Suppressor macrophage treated with lipopolysaccharide for 1 hour (primary cell): Measurements from ENCODE around the gene SLAMF8.

ENCODE experiments used
- DNase-seq, 3 donors: peaks; one replicate each; pipeline ENCODE4 v3.0.0-alpha.2; 2020 to 2022

Gene SLAMF8

DNA sequence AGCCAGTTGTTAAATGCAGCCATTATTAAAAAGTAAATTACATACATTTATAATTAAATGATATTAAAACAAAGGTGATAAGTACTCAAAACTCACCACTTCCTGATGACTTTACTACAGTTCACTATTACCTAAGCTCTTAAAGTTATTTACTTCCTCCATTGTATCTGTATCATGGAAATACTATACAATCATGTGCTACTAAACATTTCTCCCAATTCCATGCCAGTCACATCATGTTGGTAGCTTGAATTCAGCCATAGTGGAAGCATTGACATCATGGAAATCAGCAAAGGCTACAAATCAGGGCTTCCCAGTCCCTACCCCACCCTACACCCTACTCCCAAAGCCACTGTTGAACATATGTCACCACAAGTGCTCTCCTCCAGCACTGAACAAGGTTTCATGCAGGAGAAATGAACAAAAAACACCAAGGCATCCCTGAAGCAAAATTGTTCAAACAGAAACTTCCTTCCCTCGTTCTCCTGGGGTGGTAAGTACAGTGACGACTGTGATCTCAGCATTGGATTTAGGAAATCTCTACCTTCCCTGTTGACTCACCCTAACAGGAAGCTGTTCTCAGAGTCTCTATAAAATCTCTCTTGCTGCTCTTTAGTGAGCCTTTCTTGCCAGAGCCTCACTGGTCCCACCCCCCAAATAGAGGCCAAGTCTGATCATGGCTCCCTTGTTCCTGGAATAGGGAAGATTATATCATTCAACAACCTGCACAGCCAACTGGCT is 23.1 kb downstream of the SLAMF8 start:
- peak; percentile 72 to 89 (median 86) for DNase-seq

DNA sequence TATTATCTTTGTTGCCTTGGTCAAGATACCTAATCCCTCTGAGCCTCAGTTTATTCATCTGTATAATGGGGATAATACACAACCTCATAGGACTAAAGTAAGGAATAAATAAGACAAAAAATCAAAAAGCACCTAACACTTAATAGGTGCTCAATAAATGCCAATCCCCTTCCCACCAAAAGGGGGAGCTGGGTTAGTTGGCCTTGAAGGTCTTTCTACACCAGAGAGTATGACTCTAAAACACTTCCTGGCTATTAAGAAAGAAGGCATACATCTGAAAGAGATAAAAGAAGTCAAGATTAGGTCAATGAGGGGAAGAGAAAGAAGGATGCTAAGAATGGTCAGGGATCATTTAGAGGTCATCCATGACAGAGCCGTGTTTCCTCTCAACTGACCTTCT is 24.7 kb downstream of the SLAMF8 start:
- DNase-seq, result peak in 2 of 3 donors; percentile 26 to 44

DNA sequence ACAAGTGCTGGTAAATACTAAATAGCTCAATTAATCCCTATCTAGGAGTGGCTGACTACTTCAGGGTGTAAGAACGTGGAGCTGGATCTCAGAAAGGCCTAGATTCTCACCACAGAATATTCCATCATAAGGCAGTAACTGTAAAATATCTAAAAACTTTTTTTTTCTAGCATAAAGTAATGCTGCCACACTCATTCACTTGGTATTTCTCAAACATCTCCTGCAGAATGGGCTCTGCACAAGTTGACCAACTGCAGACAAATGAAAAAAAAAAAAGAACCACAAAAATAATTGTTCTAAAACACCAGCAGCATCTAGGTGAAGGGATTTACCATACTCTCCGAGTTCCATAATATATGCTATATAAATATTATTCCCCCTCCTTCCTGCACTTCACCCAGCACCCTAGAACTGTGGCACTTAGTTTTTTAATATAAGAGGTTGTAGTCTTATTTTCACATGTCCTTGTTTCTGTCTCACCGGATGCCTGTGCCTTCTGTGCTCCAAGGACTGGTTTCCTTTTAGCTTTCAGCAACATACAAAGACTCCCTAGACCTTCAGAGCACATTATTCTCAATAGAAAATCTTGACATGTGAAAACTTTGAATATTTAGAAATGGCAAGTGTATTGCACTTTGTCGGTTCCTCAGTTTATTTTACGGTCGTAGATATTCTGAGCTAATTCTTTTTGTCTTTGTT is 26.9 kb downstream of the SLAMF8 start:
- no peak for DNase-seq

DNA sequence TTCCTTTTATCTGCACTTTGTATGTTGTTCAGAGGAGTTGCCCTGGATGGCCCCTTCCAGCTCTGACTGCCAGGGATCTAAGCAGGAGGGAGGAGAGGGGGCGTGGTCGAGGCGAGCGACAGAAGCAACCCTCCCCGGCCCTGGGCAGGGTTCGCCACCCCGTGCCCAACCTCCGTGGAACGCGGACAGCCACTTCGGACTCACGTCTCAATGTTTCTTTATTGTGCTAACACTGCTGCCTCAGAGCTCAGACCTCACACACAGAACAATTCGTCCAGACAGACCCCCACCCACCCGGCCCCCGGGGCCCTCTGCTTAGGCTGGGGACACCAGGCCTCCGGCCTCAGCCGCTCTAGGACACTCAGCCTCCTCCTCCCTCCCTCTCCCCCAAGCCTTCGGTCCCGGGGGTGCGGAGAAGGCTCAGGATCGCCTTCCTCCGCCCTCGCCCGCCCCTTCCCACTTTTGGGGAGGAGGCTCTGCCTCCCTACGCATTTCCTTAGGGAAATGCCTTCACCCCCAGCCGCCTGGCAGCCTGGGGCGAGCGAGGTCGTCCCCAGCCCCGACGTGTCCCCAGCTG is 27.5 kb downstream of the SLAMF8 start:
- DNase-seq, result peak in 2 of 3 donors; percentile 36 to 69

DNA sequence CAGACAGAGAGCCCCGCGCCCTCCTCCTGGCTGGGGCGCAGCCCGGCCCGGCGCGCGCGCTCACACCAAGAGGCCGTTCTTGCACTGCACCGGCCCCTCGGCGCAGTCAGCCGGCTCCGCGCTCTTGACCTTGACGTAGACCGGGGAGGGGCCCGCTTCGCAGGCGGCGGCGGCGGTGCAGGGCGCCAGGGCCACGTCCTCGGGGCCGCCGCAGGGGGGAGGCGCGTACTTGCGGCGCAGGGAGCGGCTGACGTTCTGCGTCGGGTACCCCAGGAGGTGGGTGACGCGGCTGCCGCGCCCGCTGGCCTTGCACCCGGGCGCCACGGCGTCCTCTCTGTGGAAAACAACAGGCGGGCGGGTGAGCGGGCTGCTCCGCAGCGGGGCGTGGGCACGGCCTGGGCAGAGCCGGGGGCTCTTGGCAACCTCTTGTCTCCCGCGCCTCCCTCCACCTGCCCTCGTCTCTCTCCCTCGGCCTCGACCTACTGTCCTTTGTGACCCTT is 28.1 kb downstream of the SLAMF8 start:
- peak; percentile 66 to 87 (median 69) for DNase-seq

DNA sequence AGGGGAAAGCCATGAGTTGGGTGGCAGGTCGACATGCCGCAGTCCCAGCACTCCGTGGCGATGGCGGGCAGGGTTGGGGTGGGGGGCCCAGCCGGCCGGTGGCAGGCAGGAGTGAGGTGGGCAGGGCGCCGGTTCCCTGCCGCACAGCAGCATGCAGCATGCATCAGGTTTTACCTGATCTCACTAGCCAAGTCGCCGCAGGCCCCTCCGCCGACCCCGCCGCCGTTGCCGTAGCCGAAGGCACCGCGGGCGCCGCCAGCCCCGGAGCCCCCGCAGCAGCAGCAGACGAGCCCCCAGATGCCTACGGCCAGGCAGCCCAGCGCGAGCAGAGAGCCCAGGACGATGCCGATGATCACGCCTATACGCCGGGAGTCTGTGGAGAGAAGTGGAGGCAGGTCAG is 29.0 kb downstream of the SLAMF8 start:
- no peak for DNase-seq

DNA sequence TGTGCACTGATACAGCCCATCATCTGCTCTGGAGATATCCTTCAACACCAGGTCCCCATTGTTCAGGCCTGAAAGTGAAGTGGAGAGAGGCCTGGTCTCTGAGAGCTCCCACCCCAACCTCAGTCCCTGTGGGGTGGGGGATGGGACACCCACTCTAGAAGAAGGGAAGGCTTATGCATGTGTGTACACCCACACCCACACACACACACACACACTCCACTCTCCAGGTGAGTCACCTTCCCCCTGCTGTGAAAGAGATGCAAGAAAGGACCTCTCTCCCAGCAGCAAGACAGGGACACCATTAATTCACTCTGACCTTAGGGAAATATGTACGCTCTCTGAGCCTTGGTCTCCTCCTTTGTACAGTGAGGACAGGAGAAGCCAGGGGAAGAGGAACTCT is 29.9 kb downstream of the SLAMF8 start:
- no peak for DNase-seq

DNA sequence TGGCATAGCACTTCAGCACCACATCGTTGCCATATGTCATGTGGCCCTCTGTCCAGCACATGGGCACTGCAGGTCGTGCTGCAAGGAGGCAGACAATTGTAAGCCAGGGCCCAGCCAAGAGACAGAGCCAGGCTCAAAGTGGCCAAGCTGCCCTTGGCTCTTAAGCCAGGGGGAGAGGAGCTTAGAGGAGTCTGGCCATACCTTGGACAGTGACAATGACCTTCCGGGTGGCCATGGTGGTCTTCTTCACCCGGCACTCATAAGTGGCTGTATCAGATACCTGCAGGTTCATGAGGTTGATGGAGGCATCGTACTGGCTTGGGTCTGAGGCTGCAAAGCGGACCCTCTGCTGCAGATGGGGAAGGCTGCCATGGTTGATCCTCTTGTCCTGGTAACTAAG is 31.2 kb downstream of the SLAMF8 start:
- no peak for DNase-seq

DNA sequence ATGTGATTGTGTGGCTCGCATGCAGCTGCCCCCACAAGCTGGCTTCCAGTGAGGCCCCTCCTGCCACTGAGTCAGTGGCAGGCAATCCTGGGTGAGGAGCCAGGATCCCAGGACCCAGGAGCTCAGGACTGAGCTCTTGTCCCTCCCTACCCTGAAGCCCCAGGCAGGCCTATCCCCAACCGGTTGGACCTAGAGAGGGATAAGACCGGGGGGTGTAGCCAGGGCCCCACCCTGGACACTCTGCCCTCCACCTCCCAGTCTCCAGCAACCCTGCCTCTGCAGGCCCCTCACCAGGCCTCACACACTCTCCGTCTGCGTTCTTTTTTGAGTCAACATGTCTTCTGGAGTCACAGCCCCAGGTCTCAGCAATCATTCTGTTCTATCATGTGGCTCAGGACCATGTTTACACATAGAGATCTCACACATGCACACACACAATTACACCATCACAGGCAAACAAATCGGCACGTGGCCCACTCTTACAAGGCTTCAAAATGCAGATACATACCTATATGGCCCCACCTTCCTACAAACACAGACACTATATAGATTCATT is 33.2 kb downstream of the SLAMF8 start:
- no peak for DNase-seq

DNA sequence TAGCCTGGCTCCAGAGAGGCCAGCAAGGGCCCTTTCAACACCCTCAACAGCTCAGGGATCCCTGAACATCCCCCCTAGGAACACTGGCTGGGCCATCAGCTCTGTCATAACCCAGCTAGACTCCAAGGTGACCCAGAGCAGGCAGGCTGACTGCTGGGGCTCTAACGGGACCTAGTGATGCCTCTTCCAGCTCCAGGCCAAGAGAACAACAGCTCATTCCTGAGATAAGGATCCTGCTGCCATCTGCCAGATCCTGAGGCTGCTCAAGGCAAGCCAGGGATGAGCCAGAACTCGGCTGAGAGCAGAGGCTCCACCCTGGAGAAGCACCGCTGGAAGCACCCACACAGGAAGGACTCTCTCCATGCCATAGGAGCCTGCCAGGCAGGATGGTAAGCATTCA is 33.8 kb downstream of the SLAMF8 start:
- no peak for DNase-seq

DNA sequence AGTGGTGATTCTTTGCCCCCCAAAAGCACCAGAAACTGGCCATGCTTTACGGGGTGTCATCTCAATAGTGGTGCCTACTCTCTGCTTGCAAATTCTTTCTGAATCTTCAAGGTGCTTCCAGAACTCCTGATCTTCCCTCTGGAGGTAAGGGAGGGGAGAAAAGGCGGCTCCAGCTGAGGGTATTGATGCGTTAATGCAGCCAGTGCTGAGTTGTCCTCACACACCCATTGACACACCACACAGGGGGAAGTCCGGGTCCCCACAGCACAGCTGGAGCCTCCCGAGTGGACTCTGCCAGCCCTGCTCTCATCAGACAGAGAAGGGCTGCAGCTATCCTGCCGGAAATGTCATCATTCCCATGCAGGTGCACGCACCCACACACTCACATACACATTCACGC is 34.5 kb downstream of the SLAMF8 start:
- DNase-seq, result no peak

DNA sequence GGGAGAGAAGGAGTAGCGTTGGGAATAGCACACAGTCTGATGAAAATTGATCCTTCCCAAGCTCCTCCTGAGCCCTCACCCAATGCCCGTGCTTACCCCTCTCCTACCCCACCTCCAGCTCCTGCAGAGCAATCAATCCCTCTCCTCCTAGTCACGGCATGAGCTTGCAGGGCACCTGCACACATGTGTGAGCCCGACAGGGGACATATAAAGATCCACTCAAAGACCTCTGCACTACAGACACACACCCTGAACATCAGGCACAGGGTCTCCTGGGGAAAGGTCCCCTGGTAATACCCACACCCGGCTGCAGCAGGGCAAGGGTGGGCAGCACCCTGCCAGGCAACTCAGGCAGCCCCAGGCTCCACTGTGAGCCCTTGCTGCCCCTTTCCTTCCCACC is 35.4 kb downstream of the SLAMF8 start:
- no peak for DNase-seq

DNA sequence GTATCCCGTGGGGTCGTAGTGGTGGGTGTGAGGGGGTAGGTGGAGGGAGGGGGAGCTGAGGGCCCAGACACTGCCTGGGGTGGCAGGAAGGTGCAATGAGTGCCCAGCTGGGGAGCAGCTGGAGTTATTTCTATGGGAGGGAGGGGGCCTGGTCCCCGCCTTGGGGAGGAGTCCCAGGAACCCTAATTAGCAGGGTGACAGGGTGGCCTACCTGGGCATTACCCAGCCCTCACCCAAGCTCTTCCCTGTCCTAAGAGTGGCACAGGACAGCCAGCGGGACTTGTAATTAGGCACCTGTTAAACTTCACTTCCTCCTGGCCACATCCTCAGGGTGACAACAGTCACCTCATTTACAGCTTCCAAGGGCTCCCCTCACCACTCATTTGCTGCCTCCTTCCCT is 35.9 kb downstream of the SLAMF8 start, which contains the start of gene VSIG8:
VSIG8 (minus strand) TSS at position 101 of the 400 bp plus-strand sequence. CDS start 136 bp downstream, outside the sequence.
- no peak for DNase-seq

DNA sequence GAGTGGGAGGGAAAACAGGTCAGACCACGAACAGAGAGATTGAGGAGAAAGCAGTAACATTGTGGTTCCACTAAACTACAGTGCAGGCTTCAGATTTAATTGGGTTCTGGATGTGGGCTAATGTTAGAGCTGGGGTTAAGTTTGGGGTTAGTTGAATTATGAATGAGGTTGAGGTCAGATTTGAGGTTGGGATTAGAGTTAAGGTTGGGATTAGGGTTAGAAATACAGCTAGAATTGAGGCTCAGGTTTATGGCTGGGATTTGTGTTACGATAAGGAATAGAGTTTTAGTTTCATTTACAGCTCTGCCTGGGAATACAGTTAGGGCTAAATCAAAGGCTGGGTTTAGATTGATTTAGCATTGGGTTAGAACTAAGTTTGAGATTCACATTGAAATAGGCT is 37.6 kb downstream of the SLAMF8 start:
- no peak for DNase-seq

DNA sequence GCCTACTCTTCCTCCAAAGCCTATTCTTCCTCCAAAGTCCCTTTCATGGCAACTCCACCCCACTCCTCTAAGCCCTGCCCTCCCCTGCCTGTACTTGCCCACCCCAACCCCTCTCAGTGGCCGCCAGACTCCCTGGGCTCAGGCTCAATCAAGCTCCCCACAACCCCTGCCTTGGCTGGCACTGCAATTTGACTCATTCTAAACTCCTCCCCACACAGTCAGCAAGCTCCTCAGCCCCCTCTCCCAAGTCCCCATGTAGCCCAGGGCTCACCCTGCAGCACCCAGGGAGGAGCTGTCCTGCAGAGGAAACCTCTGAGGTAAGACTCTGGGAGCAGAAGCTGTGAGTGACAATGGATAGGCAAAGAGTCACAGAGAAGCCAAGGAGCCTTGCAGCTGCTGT is 39.4 kb downstream of the SLAMF8 start:
- no peak for DNase-seq

DNA sequence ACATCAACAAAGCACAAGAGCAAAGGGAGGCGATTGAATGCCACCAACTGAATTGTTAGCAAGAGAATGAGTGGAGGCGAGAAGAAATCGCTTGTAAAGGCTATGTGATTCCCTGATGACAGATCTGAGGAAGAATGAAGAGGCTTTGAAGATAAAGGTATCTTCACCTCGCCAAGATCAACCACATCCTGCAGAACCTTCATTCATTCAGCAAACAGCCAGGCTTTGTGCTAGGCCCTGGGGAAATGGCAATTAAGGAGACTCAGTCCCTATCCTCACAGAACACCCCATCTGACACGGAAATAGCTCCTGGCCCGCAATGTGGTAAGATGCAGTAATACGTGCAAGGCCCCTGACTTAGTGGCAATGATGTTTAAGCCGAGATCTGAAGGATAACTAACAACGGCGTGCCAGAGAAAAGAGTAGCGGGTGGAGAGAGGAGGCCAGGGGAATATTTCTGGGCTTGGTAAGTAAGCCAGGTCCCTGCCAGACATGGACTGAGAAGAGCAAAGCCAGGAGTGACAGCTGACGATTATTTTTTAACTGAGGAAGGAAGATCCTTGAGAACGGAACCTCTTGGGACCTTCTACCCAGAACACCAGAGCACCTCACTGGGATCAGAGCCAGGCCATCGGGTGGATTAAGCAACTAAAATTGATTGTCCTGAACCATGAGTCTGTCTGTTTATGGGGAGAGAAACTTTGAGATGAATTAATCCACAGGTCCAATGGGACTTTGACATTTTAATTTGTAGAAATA is 40.4 kb downstream of the SLAMF8 start:
- no peak for DNase-seq

DNA sequence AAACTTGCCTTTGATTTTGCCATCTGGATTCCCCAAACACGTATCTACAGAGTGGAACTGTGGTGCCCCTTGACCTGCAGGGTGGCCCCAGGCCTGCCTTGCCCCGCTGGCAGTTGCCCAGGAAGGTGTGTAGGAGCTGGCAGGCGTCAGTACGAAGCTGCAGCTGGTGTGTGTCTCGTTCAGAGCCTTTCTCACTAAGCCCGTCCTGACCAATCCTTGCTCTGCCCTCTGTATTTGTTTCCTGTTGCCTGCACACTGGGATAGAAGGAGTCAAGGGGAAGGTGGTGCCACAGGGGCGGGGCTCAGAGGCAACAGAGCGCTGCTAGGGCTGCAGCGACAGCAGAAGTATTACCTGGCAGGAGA is 41.0 kb downstream of the SLAMF8 start:
- no peak for DNase-seq

DNA sequence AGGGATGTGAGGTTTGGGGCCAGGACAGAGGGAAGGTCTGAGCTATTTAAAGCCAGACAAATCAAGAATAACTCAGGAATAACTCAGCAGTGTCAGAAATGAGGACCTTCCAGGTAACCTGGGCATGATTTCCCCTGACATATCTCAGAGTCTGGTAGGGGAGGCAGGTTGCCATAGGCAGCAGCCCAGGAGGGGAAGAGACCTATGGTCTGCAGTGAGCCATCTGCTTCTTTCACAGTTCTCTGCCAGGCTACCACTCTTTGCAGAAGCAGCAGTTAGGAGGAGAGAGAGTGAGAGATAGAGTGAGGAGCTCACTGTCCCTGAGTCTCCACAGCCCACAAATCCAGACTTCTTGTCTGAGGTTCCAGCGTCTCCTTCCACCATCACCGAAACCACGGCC is 42.1 kb downstream of the SLAMF8 start:
- DNase-seq, result no peak

DNA sequence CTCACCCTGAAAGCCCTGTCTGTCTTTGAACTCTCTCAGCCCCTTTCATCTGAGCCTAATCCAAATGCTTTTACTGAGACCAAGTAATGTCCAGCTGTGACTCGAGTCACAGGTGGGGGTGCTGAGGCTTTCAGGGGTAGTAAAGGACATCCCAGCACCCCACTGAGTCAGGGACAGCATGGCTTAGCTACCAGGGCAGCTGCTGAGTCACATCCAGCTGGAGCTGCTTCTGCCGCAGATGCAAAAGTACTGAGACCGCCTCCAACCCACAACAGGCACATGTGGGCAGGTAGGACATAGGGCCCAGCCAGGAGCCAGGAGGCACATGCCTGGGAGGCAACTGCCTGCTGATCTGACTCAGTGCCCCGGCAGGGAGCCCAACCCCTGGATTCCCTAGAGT is 42.5 kb downstream of the SLAMF8 start:
- DNase-seq, result peak; percentile 70 to 74 (median 71)

DNA sequence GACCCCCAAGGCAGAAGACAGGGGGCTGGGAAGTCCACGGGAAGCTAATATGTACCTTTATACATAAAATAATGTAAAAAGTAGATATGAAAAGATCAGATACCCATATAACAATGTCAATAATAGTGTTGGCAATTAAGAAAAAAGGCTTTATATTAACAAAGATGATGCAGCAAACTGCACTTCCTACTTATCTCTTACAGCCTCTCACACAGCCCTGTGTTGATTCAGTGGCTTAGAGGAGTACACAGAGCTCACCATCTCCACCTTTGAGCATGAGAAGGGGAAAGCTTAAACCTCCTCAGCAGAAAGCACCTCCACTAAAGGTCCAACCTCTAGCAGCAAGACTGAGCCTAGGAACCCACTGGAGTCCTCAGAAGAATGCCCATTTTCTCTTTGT is 42.9 kb downstream of the SLAMF8 start:
- DNase-seq, result no peak

DNA sequence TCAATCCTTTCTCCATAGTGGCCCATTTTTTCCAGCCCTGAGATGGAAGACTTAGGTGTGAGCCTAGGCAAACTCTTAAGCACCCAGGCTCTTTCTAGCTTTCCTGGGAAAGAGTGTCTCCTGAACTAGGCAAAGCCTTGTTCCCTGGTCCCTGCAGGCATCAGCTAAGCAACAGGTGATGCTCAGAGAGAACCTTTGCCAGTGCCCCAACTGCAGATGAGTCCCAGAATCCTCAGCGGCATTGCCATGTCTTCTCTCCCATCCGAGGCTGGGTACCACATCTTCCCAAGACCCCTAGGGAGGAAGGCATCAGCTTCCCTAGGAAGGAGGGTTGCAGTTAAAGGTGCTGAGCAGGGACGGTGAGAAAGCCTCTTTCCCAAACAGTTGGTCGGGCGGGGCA is 44.0 kb downstream of the SLAMF8 start:
- DNase-seq, result no peak

DNA sequence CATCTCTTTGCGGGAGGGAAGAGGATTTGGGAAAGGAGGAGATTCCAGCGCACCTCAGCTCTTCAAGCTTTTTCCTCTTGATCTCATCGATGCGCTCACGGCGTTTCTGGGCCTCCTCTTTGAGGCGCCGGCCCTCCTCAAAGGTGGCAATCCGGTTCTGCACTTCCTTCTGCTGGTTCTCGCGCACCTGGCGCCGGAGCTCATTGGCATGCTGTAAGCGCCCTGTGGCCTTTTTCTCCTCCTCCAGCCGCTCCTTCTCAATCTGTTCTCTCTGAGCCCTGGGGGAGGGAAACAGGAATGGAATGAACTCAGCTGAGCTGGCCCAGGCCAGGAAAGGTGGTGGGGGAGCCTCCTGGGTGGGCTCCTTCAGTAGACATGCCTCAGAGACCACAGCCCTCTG is 46.2 kb downstream of the SLAMF8 start:
- DNase-seq, result no peak
